GM10266 (cell line): ENCODE data around the gene LRRC72.
"Not testable (repeated sequence)": the region's sequence is repeated elsewhere in the genome, so short reads cannot be mapped to it uniquely, and the experiment has no call there.

Experiments
- DNase-seq: peaks from one replicate; pipeline ENCODE4 v3.0.0; 2012; ENCODE audit errors: extremely low spot score
- TF ChIP-seq, protein P1 (sequence below): IDR thresholded peaks from 2 replicates; pipeline ENCODE4 v1.5.1; 2012; ENCODE audit warnings: mild to moderate bottlenecking, low read depth; ENCODE audit not compliant: control insufficient read depth, insufficient read depth; ENCODE audit errors: missing control alignments

LRRC72 gene

DNA sequence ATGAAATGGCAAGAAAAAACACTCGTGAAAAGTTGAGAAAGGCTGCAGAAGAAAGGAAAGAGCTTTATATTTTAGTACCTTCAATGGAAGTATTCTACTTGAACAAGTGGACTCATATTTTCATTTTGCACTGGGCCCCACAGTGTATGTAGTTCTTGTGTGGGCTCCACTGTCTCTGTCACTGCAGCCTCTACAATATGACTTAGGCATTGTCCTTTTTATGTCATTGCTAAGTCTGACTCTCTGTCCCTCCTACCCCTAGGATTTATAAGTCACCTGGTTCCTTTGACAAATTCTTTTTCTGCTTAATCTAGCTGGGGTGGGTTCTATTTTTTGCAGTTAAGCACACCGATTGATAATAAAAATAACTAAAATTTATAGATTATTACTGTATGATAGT is 33.4 kb upstream of the LRRC72 start:
- TF ChIP-seq, protein P1, sequence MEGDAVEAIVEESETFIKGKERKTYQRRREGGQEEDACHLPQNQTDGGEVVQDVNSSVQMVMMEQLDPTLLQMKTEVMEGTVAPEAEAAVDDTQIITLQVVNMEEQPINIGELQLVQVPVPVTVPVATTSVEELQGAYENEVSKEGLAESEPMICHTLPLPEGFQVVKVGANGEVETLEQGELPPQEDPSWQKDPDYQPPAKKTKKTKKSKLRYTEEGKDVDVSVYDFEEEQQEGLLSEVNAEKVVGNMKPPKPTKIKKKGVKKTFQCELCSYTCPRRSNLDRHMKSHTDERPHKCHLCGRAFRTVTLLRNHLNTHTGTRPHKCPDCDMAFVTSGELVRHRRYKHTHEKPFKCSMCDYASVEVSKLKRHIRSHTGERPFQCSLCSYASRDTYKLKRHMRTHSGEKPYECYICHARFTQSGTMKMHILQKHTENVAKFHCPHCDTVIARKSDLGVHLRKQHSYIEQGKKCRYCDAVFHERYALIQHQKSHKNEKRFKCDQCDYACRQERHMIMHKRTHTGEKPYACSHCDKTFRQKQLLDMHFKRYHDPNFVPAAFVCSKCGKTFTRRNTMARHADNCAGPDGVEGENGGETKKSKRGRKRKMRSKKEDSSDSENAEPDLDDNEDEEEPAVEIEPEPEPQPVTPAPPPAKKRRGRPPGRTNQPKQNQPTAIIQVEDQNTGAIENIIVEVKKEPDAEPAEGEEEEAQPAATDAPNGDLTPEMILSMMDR, result no peak
- DNase-seq, result no peak

GRCh38 chr7:16494551-16494950 is 32.1 kb upstream of the LRRC72 start:
- no peak for DNase-seq
- TF ChIP-seq, protein P1, result no peak

DNA sequence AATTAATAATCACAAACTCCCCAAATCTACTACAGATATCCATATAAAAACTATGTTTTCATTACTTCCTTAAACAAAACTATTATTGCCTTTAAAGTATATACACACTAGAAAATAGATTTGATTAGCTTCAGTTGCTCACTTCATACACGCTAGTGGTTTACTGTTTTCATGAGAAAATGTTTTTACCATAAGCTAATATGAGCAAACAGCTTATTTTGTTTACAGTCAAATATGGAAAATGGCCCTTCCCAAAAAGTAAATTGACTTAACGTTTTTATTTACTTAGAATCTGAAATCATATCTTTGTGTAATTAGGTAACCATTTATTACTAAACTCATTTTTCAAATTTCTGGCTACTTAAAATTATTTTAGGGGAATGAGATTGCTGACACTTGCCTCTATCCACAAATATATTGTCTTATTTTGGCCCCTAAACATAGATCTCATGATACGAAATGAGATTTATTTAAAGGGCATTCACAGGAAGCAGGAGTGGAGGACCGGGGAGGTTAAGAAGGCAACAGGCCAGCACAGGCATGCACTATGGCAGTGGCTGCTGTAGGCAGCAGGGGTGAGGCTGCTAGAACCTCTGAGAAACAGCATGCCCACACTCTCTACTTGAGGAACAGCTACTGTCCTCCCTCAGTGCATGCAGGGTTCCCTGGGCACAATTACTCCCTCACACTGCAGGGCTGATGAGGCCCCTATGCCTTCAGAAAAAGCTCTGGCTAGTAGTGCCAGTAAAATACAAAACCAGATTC is 31.5 kb upstream of the LRRC72 start:
- no peak for DNase-seq
- TF ChIP-seq, protein P1, result no peak

DNA sequence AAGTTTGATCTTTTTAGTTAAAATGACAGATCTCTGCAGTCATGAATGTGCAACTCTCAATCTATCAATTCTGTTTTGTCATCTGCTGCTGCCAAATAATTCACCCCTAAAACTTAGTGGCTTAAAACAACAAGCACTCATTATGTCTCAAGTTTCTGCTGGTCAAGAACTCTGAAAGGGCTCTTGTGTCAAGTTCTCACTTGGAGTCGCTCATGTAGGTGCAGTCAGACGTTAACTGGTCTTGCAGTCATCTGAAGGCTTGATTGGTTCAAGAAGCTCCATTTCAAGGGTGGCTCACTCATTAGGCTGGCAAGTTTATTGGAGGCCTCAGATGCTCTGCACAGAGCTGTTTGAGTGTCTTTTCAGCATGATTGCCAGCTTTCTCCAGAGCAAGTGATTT is 28.5 kb upstream of the LRRC72 start:
- no peak for DNase-seq
- TF ChIP-seq, protein P1, result no peak

DNA sequence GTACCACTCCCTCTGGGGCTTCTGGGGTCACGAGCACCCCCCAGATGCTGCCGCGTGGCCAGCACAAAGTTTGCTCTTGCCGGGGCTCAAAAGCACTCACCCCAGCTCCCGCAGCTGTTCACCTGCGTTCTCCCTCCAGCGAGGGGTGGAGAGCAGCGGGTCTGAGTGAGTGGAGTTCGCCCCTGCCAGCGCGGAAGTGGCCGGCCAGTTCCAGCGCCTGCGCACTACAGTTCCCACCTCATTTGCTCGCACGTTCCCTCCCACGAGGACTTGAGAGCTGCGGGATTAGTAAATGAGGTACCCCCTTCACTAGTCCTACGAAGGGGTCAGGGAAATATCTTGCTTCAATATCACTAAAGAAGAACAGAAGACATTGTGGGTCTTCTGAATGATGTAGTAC is 24.3 kb upstream of the LRRC72 start:
- DNase-seq, result no peak
- TF ChIP-seq, protein P1, result no peak

DNA sequence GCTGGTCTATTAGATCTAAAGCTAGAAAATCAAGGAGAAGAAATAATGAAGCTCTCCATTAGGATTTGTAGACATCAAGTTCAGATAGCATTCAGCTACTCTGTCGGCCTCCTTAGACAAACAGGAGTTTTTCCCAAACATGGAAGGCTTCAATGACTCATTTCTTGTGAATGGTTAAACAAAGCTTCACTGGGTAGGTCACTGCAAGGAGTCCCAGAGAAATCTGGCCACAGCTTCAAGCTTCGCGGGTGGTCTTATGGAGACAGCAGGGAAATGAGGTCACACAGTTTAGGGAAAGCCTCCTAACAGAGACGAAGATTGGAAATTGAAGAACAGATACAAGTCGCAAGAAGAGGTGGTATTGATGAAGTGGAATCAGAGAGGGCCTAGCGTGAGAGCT is 22.6 kb upstream of the LRRC72 start:
- TF ChIP-seq, protein P1, result no peak
- no peak for DNase-seq

- DNase-seq, result not testable (repeated sequence)
Measured at GRCh38 chr7:16506422-16506821, 20.2 kb upstream of the LRRC72 start.

DNA sequence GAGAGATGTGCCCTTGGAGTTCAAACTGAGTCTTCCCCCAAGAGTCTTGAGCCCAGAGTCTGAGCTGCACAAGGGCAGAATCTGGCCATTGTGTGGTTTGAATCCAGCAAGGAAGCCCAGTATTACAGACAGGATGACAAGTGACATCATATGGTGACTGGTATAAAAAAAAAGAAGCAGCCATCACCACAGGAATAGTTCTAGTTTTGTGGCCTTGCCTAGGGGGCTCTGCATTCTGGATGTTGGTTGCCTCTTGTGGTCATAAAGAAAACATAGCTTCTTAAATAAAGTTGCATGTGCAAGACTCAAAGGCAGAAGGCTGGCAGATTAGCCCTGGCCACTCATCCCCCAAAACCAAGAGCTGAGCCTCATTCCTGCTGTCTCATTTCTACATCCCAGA is 16.8 kb upstream of the LRRC72 start:
- TF ChIP-seq, protein P1, result no peak
- DNase-seq, result no peak
